Suprapubic skin (tissue), 4 donors: ENCODE results near the gene PFKP.

Experiments
- CTCF ChIP-seq, 2 donors: fragments of 200-600 bp in 1 of 2; fragments of 450-650 bp in 1 of 2; sonication (generic) in 1 of 2; IDR thresholded peaks; one replicate each; pipeline ENCODE4 v1.5.1; 2016 to 2019; ENCODE audit warnings: antibody characterized with exemption in 2 of 2, mild to moderate bottlenecking in 1 of 2, moderate library complexity in 1 of 2
- POLR2A ChIP-seq, 2 donors: fragments of 450-650 bp; IDR thresholded peaks; one replicate each; pipeline ENCODE4 v1.6.1; 2017; ENCODE audit warnings: antibody characterized with exemption in 2 of 2, mild to moderate bottlenecking in 2 of 2, moderate library complexity in 2 of 2
- POLR2AphosphoS5 ChIP-seq, 3 donors: sonication (generic); formaldehyde crosslinking; IDR thresholded peaks; one replicate each; pipeline ENCODE4 v1.6.1; 2017; ENCODE audit warnings: antibody characterized with exemption in 3 of 3

- TF ChIP-seq CTCF (IDR thresholded peaks at IDR 0.05) (no peak), POLR2A (IDR thresholded peaks at IDR 0.05) (no peak), POLR2AphosphoS5 (IDR thresholded peaks at IDR 0.05) (no peak)
Measured at GRCh38 chr10:3141351-3142005, 74.1 kb downstream of the PFKP start.
